ENCODE results near the gene ARMC8.
A peak's percentile ranks its signal among the peaks of the same experiment; 100 is the strongest.

Gene ARMC8

DNA sequence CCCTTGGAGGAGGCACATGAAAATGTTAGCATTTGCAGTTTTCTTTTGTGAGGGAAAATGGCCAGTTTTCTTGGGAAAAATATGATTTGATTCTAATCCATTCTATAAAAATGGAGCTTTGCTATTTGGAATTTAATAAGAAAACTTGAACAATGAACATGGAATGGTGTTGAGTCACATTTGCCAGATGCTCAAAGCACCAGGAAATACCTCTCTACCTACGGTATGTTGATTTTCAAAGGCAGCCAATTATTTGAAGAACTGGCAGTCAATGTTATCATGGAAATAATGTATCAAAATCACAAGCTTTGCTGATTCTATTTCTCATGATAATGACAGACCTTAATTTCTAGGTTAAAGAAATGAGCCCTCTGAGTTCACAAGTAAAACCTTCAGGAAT is 127.7 kb downstream of the ARMC8 start:
- DNase-seq: no peak

DNA sequence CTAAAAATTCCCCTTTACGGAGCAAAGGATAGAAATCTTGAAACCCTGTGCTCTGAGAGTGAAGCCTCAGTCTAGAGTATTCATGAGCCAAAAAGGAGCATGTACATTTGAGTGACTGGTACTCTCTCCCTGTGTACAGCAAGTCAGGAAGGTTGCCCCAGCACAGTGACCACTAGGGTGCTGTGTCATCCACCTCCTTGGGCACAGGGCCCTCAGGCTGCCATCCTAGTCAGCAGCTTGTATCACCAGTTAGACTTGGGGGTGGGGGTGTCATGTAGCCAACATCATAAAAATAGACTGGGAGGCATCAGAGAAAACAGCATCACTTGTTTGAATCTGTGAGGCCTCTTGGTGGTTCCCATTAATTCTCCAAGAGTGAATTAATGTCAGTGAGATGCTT is 130.6 kb downstream of the ARMC8 start:
- no peak for DNase-seq

DNA sequence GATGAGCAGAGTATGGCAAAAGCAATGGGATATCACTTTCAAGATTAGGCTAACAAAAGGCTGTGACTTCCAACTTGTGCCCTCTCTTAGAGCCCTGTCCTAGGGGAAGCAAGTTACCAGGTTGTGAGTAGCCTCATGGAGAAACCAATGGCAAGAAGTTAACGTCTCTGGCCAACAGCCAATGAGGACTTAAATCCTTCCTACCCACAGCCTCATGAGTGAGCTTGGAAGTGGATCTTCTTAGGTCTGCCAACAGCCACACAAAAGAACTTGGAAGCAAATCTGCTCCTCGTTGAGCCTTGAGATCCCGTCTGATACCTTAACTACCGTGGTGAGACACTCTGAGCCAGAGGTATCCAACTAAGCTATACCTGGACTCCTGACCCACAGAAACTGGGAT is 136.9 kb downstream of the ARMC8 start:
- no peak for DNase-seq

DNA sequence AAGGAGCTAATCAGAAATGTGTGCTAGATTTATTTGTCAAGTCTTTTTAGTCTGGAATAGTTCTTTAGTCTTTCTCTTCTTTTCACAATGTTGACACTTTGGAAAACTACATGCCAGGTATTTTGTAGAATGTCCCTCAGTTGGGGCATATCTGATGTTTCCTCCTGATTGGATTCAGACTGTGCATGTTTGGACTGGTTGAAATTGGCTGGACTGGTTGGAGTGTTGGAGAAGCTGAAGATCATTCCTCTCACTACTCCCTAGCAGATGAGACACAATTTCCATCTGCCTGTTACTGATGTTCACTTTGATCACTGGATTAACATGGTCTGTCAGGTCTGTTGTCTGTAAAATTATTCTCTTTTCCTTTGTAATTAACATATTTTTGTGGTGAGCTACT is 138.9 kb downstream of the ARMC8 start:
- no peak for DNase-seq

DNA sequence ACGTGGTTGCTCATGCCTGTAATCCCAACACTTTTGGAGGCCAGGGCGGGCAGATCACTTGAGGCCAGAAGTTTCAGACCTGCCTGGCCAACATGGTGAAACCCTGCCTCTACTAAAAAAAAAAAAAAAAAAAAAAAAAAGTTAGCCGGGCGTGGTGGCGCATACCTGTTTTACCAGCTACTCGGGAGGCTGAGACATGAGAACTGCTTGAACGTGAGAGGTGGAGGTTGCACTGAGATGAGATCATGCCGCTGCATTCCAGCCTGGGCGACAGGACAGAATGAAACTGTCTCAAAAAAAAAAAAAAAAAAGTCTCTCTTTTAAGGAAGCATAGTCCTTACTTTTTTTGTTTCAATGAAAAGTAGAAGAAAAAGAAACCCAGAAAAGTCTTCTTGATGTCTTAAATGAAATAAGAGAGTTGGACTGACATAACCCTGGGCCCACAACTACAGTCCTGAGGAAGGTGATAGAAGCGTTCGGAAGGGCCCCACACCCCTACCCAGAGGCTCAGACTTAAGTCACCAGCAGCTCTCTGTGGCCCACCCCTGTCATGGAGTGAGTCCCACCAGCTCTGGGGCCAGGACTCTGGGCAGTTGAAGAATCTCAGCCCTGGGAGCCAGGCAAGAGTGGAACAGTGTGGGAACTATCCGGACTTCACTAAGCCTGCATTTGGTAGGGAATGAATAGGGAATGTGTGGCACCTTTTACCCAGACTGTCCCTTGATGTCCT is 139.9 kb downstream of the ARMC8 start:
- DNase-seq: no peak

DNA sequence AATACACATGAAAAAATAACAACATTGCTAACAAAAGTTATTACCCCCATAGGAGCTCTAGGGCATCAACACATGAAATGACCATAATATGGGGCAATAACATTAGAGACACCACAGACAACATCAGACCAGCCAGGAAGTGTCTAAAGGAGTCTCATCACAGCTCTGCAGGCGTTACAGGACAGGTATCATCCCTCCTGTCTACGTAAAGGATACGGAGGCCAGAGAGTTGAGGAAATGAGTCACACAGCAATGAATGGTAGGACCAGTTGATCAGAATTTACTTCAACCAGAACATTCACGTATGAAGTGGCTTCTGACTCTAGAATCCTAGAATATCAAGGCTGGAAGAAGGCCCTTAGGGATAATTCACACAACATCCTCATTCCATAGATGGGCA is 140.7 kb downstream of the ARMC8 start:
- no peak for DNase-seq

DNA sequence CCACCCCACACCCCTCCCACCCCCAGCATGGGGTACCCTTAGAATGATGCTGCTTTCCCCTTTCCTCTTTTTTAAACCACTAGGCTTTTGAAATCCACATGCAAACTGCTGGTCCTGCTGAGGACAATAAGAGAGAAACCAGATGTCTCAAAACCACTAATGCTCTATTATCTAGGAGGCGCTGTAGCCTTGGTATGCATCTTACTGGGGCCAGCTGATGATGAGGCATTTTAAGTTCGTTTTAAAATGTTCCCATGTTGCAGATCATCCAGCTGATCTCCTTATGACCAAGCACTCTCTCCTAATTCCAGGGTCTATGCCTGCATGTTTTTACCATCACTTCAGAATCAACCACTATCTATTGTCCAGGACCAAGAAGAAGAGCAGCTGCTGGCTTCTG is 141.2 kb downstream of the ARMC8 start:
- peak in 1 of 2 experiments; percentile 6 for DNase-seq

DNA sequence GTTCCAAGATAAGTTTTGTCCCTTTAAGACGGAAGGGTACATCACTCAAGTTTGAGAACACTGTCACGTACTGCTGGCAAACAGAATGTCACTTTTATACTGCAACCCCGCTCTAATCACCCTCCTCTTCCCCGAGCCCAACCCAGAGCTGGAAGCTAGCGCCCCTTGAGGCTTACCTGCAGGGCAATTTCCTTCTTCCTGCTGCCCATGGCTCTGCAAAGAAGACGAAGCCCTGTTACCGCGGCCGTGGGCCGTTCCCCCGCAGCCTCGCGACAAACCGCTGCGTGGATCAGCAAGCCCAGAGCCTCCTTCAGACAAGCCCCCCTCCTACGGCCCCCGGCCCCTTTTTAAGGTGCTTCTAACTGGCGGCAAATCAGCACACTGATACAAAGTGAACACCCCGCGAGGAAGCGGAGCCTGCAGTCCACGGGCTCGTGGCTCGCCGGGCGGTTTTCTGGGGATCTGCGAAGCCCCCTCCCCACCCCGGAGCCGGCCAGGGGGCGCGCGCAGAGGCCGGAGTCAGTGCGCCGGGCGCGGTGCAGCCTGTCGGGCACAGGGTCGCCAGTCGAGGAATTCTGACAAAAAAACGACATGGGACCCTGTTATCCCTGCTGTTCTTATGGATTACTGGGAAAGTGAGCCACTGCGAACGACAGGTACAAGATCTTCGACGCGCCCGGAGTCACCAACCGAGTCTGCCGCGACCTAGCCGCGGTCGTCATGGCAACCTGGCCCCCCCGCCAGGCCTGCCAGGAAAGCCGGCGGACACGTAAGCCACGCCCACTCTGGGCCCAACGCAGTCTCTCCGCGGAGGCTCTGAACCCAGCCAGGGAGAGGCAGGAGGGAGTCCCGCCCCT is 142.3 kb downstream of the ARMC8 start, which contains the start of gene NME9:
TSS of gene NME9 (minus strand) at position 725 of the 857 bp plus-strand sequence. CDS start at position 209, 516 bp downstream.
- DNase-seq: peak; percentile 65 to 89

DNA sequence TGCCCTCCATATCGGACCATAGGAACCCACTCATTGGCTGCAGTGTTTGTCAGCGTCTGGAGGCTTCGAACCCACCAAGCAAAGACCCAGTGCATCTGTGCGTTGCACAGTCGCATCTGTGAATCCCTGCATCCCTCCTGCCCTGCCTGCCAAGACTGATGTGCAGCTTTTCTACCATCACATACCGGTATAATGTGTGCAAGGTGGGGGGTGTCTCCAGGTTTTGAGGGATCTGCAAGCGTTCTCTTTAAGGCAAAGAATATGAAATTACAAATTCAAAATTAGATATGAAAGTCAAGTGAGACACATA is 142.8 kb downstream of the ARMC8 start:
- no peak for DNase-seq

DNA sequence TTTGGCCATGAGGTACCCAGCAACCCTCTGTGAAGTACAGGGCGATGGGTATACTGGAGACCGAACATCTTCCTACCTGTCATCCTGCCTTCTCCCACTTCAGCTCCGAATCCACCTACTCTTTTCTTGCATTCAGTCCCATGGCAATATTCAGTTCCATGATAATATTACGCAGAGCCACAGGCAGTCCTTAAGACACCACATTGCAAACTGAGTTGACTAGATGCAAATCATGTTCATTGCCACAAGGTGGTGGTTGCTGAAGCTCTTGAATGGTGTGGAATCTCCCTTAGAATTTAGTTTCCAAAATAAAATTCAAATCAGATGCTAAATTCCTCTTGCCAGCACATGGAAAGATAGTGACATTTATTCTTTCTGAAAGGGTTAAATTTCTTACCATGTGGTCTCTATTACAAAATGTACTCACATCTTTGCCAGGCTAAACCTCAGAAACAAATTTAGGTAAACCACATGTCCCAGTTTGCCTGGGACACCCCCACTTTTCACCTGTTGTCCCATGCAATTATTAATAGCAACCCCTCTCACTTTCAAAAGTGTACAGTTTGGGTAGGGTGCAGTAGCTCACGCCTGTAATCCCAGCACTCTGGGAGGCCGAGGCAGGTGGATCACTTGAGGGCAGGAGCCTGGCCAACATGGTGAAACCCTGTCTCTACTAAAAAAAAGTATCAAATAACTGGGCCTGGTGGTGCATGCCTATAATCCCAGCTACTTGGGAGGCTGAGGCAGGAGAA is 144.2 kb downstream of the ARMC8 start:
- peak in 1 of 2 experiments; percentile 9 for DNase-seq

DNA sequence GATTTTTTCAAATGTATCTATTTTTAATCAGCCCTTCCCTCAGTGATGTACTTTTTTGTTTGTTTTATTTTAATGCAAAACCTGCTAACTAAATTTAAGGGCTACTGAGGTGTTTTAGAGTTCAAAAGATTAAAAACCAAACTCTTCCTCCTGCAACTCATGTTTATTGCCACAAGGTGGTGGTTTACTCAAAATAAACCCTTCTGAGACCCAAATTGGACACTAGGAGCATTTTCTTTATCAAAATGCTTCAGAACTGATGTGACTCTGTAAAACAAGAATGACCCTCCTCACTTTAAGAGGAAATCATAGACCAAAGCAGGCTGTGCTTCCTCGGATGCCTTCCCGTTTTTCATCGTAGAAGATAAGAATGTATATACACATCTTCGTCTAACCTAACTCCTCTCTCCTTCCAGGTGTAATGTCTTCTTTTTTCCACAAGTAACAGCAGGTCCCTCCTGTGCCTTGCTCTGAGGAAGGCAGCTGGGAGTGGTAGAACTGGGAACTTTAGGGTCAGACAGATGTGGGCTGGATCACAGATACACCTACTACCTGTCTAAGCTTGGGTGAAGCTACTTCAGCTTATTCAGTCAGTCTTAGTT is 145.5 kb downstream of the ARMC8 start:
- DNase-seq: peak in 1 of 2 experiments; percentile 41

DNA sequence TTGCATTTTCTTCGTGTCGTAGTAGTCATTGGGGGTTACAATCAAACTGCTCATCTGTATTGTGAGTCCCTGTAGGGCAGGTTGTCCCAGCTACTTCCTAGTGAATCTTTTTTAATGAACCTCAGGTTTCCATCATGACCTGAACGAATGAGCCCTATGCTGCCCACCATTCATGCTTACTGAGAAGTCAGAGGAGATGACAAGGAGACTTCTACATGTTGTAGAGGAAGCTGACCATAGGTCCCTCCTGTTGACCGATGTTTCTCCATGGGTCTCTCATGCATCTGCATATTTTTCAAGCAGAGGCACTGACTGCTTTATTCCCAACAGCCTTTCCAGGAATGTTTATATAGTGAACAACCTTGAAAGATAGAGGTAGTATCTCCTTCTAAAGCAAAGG is 147.5 kb downstream of the ARMC8 start:
- DNase-seq: no peak

DNA sequence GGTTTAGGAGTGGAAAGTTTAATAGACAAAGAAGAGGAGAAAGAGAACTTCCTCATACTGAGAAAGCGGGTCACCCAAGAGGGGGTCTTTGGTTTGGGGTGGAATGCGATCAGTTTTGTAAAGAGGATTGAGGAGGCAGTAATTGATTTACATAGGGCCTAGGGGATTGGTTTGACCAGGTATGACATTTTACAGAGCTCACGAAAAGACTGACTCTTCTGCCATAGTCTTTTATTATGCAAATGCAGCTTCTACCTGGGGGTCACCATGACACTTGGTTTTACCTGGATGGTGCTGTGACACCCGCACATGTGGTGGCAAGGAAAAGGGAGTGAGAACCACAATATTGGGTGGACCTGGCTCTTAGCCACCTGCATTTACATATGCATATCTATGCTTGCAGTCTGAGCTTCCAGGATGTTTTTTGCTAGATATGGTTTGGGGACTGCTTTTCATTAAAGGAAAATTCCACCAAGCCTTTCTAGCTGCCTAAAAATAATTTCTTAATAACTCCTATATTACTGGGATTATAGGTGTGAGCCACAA is 149.4 kb downstream of the ARMC8 start:
- no peak for DNase-seq

DNA sequence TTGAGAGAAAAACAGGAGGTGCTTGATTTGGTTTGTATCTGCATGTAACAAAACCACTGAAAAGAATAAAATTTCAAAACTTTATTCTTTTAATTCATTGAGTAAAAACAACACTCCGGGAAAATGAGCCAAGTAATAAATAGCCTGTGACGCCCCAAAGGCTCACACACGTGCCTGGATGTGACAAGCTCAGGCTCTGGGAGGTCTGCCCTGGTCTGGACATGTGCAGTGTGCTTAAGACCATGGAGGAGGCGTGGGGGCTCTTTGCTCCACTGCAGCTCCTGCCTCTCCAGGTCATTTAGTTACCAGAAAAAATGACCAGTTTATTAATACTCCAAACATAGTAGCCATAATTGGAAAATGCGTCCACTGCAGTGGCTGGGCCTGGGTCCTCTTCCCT is 151.1 kb downstream of the ARMC8 start:
- DNase-seq: no peak

DNA sequence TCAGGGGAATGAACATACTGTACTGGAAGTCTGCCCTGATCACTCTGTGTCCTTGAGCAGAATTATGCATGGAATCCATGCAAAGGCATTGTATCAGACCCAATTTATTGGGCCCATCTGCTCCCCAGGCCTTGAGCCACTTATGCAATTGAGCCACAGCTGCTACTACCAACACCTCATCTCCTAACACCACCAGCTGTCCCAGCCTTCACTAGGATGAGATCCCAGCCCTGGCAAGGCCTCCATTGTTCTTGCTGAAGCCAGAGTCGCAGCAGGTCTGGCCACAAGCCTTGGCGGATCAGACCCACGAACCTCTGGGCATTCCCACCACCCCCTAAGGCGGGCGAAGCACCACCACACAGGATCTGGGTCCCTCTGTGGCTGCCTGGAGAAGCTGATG is 151.7 kb downstream of the ARMC8 start:
- DNase-seq: no peak

DNA sequence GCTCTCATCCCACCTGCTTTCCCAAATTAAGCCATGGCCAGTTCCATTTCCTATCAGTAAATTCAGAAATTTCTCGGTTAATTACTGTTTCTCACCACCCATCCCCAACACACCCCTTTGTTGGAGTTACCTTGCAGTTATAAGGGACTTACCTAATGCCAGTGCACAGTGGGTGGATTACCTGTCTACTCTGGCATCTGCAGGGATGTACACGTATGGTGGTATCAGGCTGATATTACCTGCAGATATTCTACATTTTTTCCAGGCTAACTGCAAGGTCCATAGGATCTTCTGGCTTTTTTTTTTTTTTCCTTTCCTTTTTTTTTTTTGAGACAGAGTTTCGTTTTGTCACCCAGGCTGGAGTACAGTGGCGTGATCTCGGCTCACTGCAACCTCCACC is 153.4 kb downstream of the ARMC8 start:
- DNase-seq: no peak

DNA sequence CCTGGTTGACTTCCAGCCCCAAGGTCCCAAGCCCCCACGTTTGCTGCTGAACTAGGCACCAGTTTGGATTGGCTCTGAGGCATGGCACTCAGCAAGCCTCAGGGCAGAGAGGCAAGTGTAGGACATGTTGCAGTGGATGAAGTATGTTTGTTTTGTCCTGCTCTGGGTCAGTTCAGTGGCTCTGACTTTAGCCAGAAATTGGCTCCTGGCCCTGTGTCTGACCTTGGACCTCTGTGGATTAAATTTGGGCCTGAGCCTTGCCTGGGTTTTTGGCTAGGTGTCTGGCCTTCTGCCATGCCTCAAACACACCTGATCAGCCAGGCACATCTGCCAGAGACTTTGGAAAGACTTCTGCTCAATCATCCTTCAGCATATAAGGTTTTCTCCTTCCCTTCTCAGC is 157.7 kb downstream of the ARMC8 start:
- no peak for DNase-seq
